T-helper 17 cell (primary cell): ENCODE results near the gene NAT9. TPM values are rescaled to one million over a fixed set of nuclear protein-coding genes. Genes with fewer than 3 reads are reported as not detected.

Source experiments
- ATAC-seq: fragments of 150-1000 bp; cut with Tn5 transposase; 2 replicates; pipeline ENCODE4 v1.10.0; 2021; ENCODE audit warnings: mild to moderate bottlenecking, moderate library complexity
- DNase-seq, 3 donors: peaks; one replicate each; pipeline versions ENCODE4 v3.0.0 to v3.0.0-alpha.2; 2020 to 2021
- H3K9me3 ChIP-seq: one replicate; pipeline ENCODE4 v1.7.0; 2013; ENCODE audit warnings: low read length, mild to moderate bottlenecking; ENCODE audit not compliant: control insufficient read depth, poor library complexity, severe bottlenecking
- H3K27ac Mint-ChIP-seq: one replicate; pipeline ENCODE4 v1.8.0; 2022; ENCODE audit warnings: mild to moderate bottlenecking, moderate library complexity, mixed read lengths
- H3K27me3 Mint-ChIP-seq: one replicate; pipeline ENCODE4 v1.8.0; 2022; ENCODE audit warnings: mixed read lengths
- H3K36me3 Mint-ChIP-seq: one replicate; pipeline ENCODE4 v1.8.0; 2022; ENCODE audit warnings: low read depth, mixed read lengths
- H3K4me1 Mint-ChIP-seq: one replicate; pipeline ENCODE4 v1.8.0; 2022; ENCODE audit warnings: mild to moderate bottlenecking, mixed read lengths
- H3K4me3 Mint-ChIP-seq: one replicate; pipeline ENCODE4 v1.8.0; 2022; ENCODE audit warnings: mild to moderate bottlenecking, moderate library complexity, mixed read lengths
- total RNA-seq, 4 donors: library from RNA in 2 of 4; stranded (reverse) in 2 of 4; gene quantifications; one replicate each; pipeline ENCODE4 v1.2.3 and lab custom pipeline; 2022 to 2026

NAT9 gene
- total RNA-seq, 2 donors from 2014 or later, result 32.3 to 32.8 TPM

DNA sequence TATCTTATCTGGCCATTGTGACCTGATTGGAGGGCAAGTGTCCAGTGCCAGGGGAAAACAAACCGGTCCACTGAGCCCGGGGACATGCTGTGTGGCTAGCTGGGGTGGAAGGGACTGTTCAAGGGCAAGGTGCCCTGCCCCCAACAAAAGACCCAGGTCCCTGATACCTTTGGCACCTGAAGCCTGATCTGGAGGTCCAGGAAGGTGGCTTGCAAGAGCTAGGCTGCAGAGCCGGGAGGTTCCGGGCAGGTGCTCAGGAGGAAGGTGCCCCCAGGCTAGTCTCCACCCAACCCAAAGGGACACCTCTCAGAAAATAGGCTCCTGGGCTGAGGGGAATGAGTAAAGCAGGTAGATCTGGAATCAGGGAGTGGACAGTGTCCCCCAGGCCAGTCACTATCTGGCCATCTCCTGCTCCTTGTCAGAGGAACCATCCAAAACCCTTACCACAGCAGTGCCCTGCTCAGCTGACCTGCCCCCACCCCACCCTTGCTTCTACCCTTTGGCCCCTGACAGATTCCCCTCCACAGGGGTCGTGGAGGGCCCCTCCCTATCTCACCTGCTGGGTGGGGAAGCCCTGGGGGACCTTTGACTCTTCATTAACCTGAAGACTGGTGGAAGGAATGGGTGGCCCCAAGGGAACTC lies 6.2 kb downstream of the NAT9 start:
- no peak overlapping the region for H3K4me3 Mint-ChIP-seq
- peak overlapping the region; percentile 86 for H3K27ac Mint-ChIP-seq
- no peaks in the 10 kb centered on the region for H3K27me3 Mint-ChIP-seq
- H3K4me1 Mint-ChIP-seq, result peaks cover 24% of the 10 kb centered on the region
- no peak for DNase-seq
- H3K9me3 ChIP-seq, result no peaks in the 10 kb centered on the region
- peaks cover 3% of the 10 kb centered on the region for H3K36me3 Mint-ChIP-seq
- no peak for ATAC-seq

DNA sequence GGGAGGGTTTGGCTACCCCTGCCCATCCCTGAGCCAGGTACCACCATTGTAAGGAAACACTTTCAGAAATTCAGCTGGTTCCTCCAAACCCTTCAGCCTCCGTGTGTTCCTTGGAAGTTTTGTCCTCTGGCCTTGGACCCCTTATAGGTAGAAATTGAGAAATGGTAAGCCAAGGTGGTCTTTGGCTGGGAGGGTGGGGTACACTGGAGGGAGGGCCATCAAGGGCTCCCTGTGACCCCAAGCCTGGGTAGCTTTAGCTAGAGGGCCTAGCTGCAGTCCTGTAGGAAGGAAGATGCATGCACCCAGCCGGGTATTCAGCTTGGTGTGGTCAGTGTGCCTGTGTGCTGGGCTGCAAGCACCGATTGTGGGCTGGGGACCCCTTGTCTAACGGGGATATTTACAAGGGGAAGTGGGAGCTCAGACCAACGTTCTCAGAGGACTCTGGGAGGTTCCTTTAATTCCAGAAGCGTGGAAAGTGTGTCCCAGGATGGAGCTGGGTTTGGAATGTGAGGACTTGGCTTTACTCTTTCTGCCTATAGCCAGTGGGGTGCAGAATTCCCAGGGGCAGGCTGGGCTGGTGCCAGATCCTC lies 6.8 kb downstream of the NAT9 start:
- Mint-ChIP-seq H3K4me1 (peaks cover 24% of the 10 kb centered on the region), H3K27me3 (no peaks in the 10 kb centered on the region), H3K36me3 (peaks cover 3% of the 10 kb centered on the region), H3K27ac (peak overlapping the region; percentile 86), H3K4me3 (no peak overlapping the region)
- no peaks in the 10 kb centered on the region for H3K9me3 ChIP-seq
- no peak for ATAC-seq
- DNase-seq, result no peak

DNA sequence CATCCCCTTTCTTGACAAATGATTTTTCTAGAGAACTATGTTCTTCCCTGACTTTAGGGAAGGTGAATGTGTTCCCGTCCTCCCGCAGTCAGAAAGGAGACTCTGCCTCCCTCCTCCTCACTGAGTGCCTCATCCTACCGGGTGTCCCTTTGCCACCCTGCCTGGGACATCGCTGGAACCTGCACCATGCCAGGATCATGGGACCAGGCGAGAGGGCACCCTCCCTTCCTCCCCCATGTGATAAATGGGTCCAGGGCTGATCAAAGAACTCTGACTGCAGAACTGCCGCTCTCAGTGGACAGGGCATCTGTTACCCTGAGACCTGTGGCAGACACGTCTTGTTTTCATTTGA lies 7.4 kb downstream of the NAT9 start:
- ATAC-seq (no peak), DNase-seq (no peak)
- peaks cover 3% of the 10 kb centered on the region for H3K36me3 Mint-ChIP-seq

DNA sequence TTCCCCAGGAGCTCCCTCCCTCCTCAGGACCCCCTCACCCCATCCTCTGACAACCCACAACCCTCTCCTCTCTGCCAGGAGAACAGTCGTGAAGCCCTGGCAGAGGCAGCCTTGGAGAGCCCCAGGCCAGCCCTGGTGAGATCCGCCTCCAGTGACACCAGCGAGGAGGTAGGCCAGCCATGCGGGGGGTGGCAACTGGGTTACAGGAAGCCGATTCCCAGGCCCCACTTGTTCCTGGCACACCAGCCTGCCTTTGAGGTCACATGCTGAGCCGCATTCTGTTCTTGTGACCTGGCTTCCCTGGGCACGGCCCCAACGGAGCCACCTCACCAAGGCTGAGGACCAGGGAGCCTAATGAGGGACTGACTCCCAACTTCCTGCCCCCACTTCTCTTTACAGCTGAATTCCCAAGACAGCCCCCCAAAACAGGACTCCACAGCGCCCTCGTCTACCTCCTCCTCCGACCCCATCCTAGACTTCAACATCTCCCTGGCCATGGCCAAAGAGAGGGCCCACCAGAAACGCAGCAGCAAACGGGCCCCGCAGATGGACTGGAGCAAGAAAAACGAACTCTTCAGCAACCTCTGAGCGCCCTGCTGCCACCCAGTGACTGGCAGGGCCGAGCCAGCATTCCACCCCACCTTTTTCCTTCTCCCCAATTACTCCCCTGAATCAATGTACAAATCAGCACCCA lies 7.9 kb downstream of the NAT9 start:
- no peak overlapping the region for H3K4me3 Mint-ChIP-seq
- peaks cover 3% of the 10 kb centered on the region for H3K36me3 Mint-ChIP-seq
- H3K27me3 Mint-ChIP-seq, result no peaks in the 10 kb centered on the region
- H3K9me3 ChIP-seq, result no peaks in the 10 kb centered on the region
- H3K27ac Mint-ChIP-seq, result peak overlapping the region; percentile 86
- H3K4me1 Mint-ChIP-seq, result peaks cover 23% of the 10 kb centered on the region
- no peak for DNase-seq
- no peak for ATAC-seq

More for the DNA sequence above, 7.4 kb downstream of the NAT9 start:
- Mint-ChIP-seq H3K27me3 (no peaks in the 10 kb centered on the region), H3K4me1 (peaks cover 22% of the 10 kb centered on the region), H3K27ac (peak overlapping the region; percentile 86), H3K4me3 (no peak overlapping the region)
- no peaks in the 10 kb centered on the region for H3K9me3 ChIP-seq

DNA sequence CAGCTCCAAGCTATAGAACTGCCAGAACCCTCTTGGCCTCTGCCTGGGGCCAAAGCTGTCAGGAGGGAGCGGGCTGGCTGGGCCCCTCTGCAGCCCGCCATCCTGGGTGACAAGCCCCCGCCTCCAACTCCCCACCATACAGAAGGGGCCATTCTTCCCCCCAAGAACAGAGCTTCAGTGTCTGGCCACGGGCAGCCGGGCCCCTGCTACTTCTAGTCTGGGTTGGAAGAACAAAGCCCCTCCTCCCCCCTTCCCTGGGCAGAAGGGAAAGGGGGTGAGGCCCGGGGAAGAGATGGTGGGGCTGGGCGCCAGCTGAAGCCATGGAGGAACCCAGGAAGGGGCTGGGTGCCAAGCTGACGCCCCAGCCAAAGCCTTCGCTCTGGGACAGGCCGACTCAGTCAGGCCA lies 9.0 kb downstream of the NAT9 start:
- no peak overlapping the region for H3K4me3 Mint-ChIP-seq
- H3K4me1 Mint-ChIP-seq, result peaks cover 25% of the 10 kb centered on the region
- ATAC-seq (no peak), DNase-seq (no peak)
- peak overlapping the region; percentile 86 for H3K27ac Mint-ChIP-seq
- H3K27me3 Mint-ChIP-seq, result no peaks in the 10 kb centered on the region
- peaks cover 3% of the 10 kb centered on the region for H3K36me3 Mint-ChIP-seq
- H3K9me3 ChIP-seq, result no peaks in the 10 kb centered on the region

DNA sequence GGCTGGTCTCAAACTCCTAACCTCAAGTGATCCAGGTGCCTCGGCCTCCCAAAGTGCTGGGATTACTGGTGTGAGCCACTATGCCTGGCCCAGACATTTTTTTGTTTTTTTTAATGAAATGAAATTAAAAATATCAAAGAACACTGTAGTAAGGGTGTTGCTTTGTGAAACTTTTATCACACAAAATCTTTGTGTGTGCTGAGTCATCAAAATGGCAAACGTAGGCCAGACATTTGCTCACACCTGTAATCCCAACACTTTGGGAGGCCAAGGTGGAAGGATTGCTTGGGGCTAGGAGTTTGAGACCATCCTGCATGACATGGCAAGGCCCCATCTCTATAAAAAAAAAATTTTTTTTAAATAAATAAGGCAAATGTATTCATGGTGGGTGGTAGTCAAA lies 9.7 kb downstream of the NAT9 start:
- H3K27me3 Mint-ChIP-seq, result no peaks in the 10 kb centered on the region
- no peak for DNase-seq
- peaks cover 3% of the 10 kb centered on the region for H3K36me3 Mint-ChIP-seq
- peaks cover 29% of the 10 kb centered on the region for H3K4me1 Mint-ChIP-seq
- H3K9me3 ChIP-seq, result no peaks in the 10 kb centered on the region
- no peak overlapping the region for H3K27ac Mint-ChIP-seq
- no peak for ATAC-seq
- no peak overlapping the region for H3K4me3 Mint-ChIP-seq

DNA sequence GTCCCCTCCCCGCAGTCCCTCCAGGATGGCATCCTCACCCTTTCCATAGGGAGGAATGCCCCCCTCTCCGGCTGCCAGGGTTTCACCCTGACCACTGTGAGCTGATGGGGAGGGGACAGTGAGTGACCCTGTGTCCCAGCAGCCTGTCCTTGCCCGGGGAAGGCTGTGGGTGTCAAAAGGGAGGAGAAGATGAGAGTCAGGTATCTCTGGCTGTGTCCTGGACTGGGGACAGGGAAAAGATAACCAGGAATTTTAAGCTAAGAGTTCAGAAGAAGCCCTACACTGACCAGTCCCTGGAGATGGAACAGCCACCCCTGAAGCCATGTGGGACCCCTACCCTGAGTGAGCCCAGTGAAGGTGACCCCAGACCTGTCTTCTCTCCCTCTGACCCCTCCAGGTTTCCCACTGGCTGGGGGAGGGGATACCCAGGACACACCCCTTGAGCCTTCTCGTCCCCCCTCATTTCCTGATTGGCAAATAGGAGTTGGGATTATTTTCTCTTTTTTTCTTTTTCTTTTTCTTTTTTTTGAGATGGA lies 11.3 kb downstream of the NAT9 start:
- no peak for DNase-seq
- Mint-ChIP-seq H3K36me3 (peaks cover 3% of the 10 kb centered on the region), H3K27ac (peak overlapping the region; percentile 47), H3K4me1 (peaks cover 26% of the 10 kb centered on the region), H3K27me3 (no peaks in the 10 kb centered on the region), H3K4me3 (no peak overlapping the region)
- no peaks in the 10 kb centered on the region for H3K9me3 ChIP-seq
- ATAC-seq, result no peak

DNA sequence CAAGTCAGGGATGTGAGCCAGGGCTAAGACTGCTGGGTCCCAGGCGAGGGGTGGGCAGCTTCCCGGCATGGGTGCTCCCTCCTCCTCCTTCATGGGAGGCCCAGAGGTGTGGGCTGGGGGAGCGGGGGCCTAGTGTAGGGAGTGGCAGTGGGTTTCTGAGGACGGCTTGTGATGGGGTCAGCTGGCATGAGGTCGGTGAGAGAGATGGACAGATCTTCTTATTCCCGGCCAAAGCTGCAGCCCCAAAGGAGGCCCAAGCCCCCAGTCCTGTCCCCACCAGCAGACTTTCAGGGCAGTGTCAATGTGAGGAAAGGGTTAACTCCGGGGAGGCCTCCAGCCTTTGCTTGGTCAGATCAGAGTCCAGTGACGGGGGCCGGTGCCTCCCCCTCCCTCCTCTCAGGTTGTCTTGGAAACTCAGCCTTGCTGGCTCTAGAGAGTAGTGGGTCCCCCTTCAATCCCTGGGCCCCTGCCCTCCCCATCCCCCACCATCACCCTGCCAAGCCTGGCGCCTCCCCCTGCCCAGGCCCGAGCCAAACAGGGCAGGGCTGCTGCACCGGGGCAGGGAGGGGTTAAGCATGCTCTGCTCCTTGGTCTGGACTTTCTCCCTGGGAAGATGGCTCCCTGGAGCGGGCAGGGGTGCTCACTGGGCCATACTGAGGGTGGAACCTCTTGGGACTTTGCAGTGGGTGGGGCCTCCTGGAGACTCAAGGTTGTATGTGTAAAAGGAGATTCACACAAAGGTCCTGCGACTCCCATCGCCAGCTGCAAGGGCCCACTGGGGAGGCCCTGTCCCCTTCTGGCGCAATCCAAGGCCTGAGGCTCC lies 12.4 kb downstream of the NAT9 start:
- H3K4me1 Mint-ChIP-seq, result peaks cover 33% of the 10 kb centered on the region
- peaks cover 3% of the 10 kb centered on the region for H3K36me3 Mint-ChIP-seq
- no peak for ATAC-seq
- H3K4me3 Mint-ChIP-seq, result no peak overlapping the region
- DNase-seq, result no peak
- no peaks in the 10 kb centered on the region for H3K27me3 Mint-ChIP-seq
- no peaks in the 10 kb centered on the region for H3K9me3 ChIP-seq
- H3K27ac Mint-ChIP-seq, result peak overlapping the region; percentile 6

DNA sequence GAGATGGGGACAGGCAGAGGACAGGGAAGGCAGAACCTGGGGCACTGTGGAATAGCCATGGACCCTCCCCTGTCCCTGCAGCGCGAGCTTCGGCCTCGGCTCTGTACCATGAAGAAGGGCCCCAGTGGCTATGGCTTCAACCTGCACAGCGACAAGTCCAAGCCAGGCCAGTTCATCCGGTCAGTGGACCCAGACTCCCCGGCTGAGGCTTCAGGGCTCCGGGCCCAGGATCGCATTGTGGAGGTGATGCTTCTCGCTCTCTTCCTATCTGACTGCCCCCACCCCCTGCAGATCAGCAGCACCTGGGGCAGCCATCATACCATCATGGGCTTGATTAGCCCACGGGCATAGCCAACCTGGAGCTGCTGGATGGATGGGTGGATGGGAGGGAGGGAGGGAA lies 14.2 kb downstream of the NAT9 start:
- H3K9me3 ChIP-seq, result no peaks in the 10 kb centered on the region
- Mint-ChIP-seq H3K4me3 (no peak overlapping the region), H3K27me3 (no peaks in the 10 kb centered on the region), H3K27ac (no peak overlapping the region), H3K4me1 (peaks cover 42% of the 10 kb centered on the region), H3K36me3 (no peaks in the 10 kb centered on the region)
- ATAC-seq, result no peak
- DNase-seq, result no peak

DNA sequence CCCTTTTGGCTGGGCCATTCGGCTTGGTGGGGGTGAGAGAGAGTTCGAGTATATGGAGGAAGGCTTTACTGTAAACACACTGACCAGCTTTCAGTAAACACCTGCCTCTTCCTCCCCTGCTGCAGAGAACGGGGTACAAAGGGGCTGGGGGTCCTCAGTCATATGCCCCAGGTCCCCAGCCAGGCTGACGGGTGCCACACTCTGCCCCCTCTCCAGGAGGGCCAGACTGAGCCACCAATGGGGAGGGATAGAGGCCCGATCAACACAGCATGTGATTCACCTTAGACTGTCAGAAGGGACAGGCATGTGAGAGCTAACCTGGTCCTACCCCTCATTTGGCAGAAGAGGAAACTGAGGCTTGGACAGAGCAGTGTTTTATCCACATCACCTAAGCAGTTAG lies 14.7 kb downstream of the NAT9 start:
- DNase-seq (no peak), ATAC-seq (no peak)
- peak overlapping the region; percentile 28 for H3K4me3 Mint-ChIP-seq
- H3K4me1 Mint-ChIP-seq, result peaks cover 46% of the 10 kb centered on the region
- no peaks in the 10 kb centered on the region for H3K9me3 ChIP-seq
- H3K27me3 Mint-ChIP-seq, result no peaks in the 10 kb centered on the region
- H3K36me3 Mint-ChIP-seq, result no peaks in the 10 kb centered on the region
- H3K27ac Mint-ChIP-seq, result peak overlapping the region; percentile 90

DNA sequence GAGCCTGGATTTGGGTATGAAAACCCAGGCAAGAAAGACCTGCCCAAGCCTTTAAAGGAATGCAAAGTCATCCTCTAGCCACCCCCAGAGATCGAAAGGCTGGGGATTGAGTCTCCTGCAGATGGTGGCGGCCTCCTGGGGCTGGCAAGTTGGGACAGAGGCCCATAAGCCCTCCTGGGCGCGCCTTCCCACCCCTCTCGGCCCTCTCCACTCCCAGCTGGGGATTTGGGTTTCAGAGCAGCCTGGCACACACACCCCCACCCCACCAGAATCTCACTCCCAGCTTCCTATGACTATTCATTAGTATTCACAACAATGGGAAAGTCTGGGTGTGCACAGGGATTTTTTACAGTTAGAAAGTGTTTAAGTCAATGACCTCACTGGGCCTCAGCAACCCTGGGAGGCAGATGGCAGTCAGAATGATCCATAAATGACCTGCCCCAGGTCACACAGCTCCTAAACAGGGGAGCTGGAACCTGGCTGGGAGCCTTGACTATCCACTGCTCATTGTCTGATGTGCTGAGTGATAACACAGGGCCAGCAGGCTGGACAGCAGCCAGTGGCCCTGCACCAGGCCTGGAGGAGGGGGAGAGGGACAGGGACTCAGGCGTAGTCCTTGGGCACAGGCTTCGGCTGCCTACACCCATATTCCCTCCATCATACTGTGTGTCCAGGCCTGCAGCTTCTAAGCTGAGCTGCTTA lies 15.6 kb downstream of the NAT9 start:
- no peaks in the 10 kb centered on the region for H3K9me3 ChIP-seq
- ATAC-seq (no peak), DNase-seq (no peak)
- H3K4me1 Mint-ChIP-seq, result peaks cover 46% of the 10 kb centered on the region
- no peaks in the 10 kb centered on the region for H3K27me3 Mint-ChIP-seq
- H3K36me3 Mint-ChIP-seq, result no peaks in the 10 kb centered on the region
- H3K4me3 Mint-ChIP-seq, result peak overlapping the region; percentile 85
- peak overlapping the region; percentile 90 for H3K27ac Mint-ChIP-seq

DNA sequence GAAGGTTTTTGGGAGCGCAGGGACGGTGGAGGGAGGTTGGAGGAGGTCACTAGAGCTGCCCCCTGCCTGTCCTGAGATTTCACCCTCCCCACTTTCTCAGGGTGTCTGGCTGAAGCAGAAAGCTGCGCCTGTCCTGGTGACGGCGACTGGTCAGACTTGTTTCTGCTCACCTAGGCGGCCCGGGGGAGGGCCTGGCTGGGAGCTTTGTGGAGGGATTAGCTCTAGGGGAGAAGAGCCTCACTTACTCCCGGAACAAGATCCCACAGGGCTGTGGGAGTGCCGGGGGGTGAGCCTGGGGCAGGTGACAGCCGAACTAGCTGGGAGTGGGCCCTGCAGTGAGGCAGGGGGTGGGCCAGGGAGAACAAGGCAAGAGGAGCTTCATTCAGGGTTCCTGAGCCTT lies 16.2 kb downstream of the NAT9 start:
- Mint-ChIP-seq H3K4me3 (peak overlapping the region; percentile 85), H3K4me1 (peaks cover 47% of the 10 kb centered on the region), H3K27ac (peak overlapping the region; percentile 90), H3K27me3 (no peaks in the 10 kb centered on the region), H3K36me3 (no peaks in the 10 kb centered on the region)
- DNase-seq, result no peak
- H3K9me3 ChIP-seq, result no peaks in the 10 kb centered on the region
- ATAC-seq, result no peak
